GM19463 (cell line): ENCODE data around the gene LCE5A.
"Not testable (repeated sequence)": the region's sequence is repeated elsewhere in the genome, so short reads cannot be mapped to it uniquely, and the experiment has no call there.

Experiments
- ATAC-seq: cut with Tn5 transposase; IDR thresholded peaks from one replicate; pipeline ENCODE4 v1.9.1; 2021; ENCODE audit warnings: mild to moderate bottlenecking, moderate library complexity; ENCODE audit not compliant: unreplicated experiment

LCE5A gene

DNA sequence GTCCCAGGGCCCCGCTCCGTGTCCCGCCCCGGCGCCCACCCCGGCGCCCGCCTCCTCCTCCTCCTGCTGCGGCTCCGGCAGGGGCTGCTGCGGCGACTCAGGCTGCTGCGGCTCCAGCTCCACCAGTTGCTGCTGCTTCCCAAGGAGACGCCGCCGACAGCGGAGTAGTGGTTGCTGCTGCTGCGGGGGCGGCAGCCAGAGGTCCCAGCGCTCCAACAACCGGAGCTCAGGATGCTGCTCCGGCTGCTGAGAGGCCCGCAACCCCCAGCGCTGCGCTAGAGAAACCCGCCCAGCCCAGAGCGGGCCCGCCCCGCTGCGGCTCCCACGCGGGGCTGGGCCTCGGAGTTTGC is 4.8 kb downstream of the LCE5A start:
- no peak for ATAC-seq

DNA sequence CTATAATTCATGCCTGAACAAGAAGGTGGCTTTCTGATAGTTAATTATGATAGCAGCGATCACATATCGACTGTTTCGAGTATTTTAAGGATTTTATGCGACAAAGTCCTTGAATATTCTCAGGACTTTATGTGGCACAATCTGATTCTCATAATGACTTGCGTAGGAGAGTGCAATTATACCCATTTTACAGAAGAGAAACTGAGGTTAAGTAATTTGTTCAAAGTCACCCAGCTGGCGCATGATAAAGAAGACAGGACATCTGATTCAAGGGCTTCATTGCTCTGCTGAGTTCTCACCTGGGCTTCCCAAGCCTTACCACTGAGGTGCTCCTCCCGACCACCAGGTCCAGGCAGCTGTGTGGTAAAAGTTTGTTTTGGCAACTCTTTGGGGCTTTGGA is 5.5 kb downstream of the LCE5A start:
- ATAC-seq: no peak

DNA sequence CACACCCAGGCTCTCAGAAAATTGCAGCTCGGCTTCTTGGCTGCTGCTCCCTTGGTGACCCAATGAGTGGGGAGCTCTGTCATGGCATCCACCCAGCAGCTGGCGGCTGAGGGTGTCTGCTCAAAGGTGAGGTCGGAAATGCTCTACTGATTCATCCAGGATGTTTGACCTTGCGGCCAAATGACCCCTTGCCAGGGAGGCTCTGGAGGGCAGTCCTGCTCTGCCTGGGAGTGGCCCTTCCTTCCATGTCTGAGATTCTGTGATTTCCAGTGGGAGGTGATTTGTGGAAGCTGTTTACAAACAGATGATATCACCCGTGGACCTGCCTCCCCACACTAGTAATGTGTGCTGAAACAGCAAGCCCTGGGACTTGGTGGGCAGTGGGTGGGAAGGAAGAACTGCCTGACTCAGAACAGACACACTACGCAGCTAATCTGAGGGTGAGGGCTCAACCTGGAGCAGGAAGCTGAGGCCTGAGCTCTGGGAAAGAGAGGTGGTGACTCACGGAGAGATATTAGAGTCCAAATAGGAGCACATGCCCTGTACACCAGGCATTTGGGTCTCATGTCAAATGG is 6.7 kb downstream of the LCE5A start:
- ATAC-seq: no peak

DNA sequence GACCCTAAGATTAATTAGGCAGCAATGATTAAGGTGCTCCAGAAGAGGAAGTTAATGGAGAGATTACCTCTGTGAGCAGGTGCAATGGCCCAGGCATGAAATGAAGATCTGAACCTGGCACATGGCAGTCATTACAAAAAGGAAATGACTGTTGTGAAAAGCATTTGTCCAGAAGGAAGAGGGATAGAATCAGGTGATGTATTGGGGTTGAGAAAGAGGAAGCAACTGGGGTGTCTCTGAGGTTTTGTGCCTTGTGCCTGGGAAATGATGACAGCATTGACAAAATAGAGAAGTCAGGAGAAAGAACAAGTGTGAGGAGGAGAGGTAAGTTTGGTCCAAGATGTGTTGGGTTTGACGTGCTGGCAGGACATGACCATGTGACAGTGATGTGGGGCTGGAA is 9.2 kb downstream of the LCE5A start:
- no peak for ATAC-seq

GRCh38 chr1:152520561-152521090 is 10.0 kb downstream of the LCE5A start:
- ATAC-seq: no peak

DNA sequence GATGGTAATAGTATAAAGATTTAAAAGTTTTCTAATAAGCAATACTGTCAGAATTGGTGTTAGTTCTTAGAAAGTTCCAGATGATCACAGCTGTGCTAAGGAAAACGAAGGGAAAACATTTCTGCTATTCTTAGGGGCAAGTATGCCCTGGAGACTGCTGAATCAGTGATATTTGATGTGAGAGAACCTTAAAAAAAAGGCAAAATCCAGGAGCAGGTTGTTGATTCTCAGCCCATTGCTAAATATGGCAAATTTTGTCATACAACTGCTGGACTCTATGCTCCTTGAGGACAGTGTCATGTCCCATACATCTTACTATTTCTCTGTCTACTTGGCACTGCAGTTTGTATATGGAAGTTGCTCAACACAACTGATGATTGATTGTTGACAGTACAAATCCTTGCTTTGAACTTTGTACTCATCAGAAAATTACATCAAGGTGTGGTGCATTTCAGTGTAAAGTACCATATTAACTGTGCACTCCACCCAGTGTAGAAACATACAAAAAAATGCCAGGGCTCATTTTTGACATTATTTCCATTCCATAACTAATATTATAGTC is 14.6 kb downstream of the LCE5A start:
- ATAC-seq: no peak

DNA sequence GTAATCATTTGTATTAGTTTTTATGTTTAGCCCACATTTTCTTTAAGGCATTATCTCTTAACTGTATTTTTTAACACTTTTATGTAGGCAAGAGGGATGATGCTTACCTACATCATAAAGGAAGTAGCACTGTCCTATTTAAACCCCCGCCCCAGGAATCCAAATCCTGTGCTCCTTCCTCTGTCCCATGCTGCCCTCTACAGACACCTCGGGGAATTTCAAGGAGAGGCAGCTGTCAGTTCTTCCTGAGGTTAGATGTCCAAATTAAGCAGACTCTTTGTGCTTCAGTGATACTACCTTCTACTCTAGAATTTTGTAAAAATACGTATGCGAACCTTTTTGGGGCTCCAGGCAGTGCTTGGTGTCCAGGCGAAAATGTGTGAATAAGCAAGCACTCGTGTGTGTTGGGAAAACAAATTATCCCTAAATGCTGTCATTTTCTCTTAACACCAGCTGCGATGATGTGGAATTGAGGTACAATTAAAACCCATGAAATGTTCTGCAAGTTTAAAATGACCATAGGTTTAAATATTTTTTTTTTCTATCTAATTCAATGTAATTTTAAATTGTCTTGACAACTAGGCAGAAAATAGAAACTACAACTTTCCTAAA is 22.8 kb downstream of the LCE5A start:
- no peak for ATAC-seq

GRCh38 chr1:152535774-152536173 is 25.2 kb downstream of the LCE5A start:
- no peak for ATAC-seq

DNA sequence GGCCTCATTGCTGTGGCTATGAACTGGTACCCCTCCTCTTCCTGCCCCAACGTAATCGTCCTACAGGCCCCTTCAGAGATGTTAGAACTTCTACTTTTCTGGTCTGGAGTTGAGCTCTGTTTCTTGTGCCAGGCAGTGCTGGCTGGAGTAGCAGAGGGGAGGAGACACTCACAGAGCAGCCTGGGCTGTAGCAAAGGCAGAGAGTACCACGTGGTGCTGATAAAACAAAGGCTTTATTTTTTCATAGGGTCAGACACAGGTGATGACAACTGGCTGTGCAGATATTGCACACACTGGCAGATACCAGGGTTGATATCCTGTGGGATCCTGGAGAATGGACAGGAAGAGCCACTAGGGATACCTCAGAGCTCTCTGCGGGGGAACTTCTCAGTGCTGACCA is 26.9 kb downstream of the LCE5A start:
- no peak for ATAC-seq

DNA sequence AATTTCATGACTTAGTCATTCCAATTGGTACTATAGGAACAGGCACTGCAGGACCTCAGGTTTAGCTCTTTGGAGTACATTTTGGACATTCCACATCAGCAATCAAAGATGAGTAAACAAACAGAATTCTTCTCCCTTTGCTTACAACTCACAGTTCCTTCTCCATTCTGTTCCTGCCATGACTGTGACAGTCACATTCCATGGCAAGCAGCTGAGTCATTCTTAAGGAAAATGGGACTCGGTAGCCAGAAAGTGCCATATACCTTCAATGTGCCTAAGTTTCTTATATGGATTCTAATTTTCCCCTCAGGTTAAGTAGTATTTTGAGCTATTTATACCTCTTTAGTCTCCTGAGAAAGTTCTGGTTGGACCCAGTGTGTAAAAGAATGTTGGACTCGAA is 29.3 kb downstream of the LCE5A start:
- no peak for ATAC-seq

DNA sequence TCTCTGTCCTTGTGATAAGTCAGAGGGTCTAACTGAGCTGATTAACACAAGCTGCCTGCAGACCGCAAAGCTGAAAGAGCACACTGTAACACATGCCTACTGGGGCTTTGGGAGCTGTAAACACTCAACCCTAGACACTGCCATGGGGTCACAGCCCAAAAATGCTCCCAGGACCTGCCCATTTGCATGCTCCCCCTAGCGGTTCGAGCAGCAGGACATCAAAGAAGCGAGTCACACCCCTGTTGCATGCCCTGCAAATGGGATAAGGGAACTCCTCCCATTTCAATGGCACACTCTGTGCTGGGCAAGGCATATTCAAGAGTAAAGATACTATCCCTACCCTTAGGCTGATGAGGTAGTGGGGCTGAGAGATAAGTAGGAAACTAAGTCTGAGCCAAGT is 33.2 kb downstream of the LCE5A start:
- no peak for ATAC-seq

DNA sequence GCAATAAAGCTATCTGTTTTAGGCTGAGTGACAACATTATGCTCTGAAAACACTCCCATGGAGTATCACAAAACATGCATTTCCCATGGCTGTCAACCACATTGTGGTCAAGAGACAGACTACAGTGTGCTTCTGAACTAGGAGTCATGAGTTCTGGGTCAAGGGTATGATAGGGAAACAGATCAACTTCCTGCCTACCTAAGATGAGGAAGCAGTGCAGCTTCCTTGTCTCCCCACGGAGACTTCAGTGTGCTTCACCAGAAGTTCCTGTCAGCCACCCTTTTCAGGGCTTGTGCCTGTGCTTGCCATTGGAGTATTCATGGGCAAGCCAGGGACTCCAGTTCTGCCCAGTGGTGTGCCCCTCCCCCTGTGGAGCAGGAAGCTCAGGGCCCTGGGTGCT is 36.1 kb downstream of the LCE5A start:
- ATAC-seq: no peak

DNA sequence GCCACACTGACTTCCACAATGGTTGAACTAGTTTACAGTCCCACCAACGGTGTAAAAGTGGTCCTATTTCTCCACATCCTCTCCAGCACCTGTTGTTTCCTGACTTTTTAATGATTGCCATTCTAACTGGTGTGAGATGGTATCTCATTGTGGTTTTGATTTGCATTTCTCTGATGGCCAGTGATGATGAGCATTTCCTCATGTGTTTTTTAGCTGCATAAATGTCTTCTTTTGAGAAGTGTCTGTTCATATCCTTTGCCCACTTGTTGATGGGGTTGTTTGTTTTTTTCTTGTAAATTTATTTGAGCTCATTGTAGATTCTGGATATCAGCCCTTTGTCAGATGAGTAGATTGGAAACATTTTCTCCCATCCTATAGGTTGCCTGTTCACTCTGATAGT is 37.8 kb downstream of the LCE5A start:
- ATAC-seq: not testable (repeated sequence)
